HG02970 (cell line): ENCODE results near the gene NPAS3.

Experiments
- ATAC-seq: cut with Tn5 transposase; IDR thresholded peaks from one replicate; pipeline ENCODE4 v1.9.1; 2021; ENCODE audit warnings: mild to moderate bottlenecking, moderate library complexity, moderate number of reproducible peaks; ENCODE audit not compliant: unreplicated experiment, low FRiP score

NPAS3 gene

DNA sequence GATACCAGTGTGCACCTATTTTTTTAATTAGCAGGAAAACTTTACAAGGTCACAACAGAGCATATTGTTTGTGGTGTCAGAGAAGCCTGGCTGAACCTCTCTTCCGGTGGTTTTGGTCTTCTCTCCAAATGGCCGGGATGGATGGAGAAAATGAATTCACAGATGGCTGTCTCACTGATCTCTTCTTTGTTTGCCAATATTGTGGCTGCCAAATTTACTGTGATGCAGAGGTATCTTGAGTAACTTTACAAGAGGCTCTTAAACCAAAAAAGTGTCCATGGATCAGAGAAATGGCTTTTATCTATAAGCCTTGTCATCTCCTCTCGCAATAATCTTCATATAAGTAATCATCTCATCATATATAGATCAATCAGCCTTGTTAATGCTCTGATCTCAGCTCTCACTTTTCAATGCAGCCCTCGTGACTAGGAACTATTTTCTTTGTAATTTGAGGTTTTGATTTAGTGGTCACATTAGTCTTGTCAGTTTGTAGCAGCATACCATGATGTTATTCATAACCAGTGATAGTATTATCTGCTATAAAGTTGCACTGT is 704.1 kb downstream of the NPAS3 start:
- no peak for ATAC-seq

DNA sequence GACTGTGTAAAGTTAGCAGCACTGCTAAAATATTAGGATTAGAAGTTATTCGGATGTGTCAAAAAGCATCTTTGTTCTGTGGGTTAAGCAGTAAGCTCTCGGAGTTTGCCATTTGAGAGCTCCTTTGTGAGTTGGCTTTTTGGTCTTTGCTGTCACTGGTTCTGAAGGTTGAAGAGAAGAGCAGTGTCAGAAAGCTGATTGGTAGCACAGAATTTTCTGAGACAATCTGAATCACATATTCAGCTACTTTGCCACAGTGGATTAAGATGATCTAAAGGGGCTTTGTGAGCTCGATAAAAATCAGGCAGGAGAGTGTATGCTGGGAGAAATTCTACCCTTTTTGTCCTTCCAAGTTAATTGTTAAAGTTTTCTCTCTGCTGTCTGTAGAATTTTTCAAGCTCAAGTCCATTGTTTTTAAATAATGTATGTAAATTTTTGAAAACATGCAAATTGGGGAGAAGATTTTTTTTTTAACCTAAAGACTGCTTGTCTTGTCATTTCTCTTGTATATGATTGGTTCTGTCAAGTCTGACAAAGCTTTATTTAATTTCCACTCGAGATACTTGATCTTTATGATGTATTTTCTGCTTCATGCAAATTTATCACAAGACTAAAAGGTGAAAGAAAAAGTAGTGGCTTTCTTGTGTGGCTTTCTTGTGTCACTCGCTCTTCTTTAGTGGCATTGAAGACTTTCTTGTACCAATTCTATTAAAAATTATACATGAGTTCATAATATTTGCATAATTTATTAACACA is 704.9 kb downstream of the NPAS3 start:
- no peak for ATAC-seq

DNA sequence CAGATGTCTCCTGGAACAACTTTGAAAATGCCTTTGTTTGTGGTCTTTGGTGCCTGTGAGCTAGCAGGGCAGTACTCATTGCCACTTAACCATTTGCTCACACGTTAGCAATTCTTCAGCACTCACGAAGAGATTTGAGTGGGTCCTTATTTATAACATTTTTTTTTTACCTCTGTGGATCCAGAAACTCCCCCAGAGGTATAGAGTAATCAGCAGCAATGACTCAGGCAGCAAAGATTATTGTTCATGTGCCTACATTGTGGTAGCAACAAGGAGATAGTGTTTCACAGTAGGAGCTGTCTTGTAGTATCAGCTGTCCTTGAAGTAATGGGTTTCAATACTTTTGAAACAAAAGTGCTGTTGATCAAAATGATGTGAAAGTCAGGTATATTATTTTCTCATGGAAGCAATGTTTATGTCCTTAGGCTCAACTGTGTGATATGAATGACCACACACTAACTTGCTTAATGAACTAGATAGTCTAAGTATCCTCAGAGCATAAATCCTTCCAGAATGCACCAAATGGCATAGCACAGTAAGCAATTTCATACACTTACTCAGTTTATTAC is 708.1 kb downstream of the NPAS3 start:
- ATAC-seq = no peak

DNA sequence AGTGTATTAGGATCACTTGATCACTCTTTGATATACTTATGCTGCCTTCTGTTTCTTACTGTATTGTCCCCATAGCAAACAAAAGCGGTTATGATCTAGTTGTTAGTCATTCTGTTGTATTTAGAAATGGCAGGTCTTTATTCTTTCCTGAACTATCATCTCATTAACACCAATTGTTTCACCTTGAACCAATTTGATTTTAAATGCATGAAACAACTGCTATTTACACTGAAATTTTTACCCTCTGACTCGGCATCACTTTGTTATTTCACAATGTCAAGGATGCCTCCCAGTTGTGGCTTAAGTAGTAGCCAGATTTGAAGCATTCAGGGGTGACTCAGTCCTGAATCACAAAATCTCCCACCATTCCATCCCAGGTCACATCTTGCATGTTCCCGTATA is 708.7 kb downstream of the NPAS3 start:
- ATAC-seq = no peak

GRCh38 chr14:33650430-33650829 is 711.8 kb downstream of the NPAS3 start:
- no peak for ATAC-seq

- no peak for ATAC-seq
These were observed 714.1 kb downstream of the NPAS3 start for GRCh38 chr14:33652566-33653307.

GRCh38 chr14:33653308-33653695 is 714.6 kb downstream of the NPAS3 start:
- ATAC-seq = no peak

- no peak for ATAC-seq
These were observed 716.7 kb downstream of the NPAS3 start for GRCh38 chr14:33655421-33655820.

GRCh38 chr14:33657476-33657875 is 718.8 kb downstream of the NPAS3 start:
- ATAC-seq = no peak

- ATAC-seq = no peak
These were observed 721.6 kb downstream of the NPAS3 start for GRCh38 chr14:33660248-33660647.

- no peak for ATAC-seq
These were observed 722.4 kb downstream of the NPAS3 start for GRCh38 chr14:33661101-33661500.

GRCh38 chr14:33668066-33668465 is 729.4 kb downstream of the NPAS3 start:
- no peak for ATAC-seq

DNA sequence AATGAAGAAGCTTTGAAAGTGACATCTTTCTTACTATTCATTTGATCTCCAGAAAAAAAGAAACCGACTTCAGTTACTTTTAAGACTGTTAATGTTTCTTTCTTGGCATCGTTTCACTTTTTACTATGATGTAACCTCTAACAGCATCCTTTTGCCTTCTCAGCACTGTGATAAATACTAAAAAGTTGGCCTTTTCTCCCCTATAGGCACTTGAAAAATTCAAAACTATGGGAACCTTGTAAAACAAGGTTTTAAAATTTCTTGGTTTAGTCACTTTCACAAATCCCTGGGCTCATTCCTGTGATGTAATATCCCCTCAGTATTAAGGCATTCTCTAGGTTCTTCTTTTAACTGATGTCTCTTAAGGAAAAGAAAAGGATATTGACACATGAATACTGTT is 730.4 kb downstream of the NPAS3 start:
- ATAC-seq = no peak

- ATAC-seq = no peak
These were observed 731.6 kb downstream of the NPAS3 start for GRCh38 chr14:33670235-33670634.

DNA sequence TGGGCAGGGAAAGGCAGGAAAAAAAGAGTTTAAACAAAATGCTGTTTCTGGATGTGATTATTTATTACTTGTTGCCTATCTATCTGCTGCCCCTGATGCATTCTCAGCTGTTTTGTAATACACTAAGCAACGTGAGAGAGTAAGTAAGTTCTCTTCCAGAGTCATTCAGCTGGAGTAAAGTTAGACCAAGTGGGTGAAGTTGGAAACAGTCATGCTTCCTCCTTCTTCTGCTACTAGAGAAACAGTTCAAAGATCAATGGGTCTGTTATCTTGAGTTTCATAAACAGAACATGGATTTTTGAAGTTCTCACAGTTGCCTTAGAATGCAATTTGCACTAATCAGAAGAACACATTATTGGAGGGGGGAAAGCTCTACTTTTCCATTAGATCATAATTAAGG is 732.9 kb downstream of the NPAS3 start:
- no peak for ATAC-seq

- no peak for ATAC-seq
These were observed 736.2 kb downstream of the NPAS3 start for GRCh38 chr14:33674927-33675326.

DNA sequence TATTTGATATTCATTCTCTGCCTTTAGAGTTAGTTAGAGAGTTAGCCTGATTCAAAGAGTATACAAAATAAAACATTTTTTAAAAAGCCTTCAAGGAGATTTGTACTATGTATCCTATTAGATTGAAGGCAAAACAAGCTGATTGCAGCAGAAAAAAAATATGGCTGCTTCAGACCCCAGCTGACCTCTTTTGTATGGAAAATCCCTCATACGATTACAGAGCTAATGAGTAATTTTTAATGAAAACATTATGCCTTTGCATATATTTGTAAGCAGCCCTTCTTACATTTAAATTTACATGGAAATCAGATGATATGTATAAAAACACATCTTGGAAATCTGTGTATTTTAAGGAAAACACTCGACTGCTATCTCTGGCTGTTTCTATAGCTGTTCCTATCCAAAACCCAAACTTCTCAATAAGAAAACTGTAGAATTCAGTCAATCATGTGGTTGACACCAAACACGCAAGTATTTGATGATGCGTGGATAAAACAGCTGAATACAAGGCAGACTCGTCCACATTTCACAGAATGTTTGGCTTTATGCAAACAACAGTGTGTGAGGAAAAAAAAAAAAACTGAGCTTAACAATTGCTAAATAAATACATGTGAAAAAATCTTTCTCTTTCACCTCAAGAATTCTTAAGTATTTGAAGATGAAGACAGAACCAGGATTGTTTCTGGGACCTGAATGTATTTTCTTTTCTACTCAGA is 736.9 kb downstream of the NPAS3 start:
- ATAC-seq = no peak

DNA sequence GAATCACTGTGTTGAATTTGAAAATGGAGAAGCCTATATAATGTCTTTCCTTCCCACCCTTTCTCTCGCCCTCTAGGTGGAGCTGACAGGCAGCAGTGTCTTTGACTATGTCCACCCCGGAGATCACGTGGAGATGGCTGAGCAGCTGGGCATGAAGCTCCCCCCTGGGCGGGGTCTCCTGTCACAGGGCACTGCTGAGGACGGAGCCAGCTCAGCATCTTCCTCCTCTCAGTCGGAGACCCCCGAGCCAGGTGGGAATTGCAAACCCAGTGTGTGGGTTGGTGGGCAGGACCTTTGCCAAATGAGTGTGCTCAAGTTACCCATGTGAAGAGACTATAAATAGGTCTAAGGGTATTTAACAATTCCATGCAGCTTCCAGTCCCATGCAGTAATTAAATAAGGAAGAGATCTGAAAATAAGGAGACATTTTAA is 737.5 kb downstream of the NPAS3 start:
- ATAC-seq = no peak

DNA sequence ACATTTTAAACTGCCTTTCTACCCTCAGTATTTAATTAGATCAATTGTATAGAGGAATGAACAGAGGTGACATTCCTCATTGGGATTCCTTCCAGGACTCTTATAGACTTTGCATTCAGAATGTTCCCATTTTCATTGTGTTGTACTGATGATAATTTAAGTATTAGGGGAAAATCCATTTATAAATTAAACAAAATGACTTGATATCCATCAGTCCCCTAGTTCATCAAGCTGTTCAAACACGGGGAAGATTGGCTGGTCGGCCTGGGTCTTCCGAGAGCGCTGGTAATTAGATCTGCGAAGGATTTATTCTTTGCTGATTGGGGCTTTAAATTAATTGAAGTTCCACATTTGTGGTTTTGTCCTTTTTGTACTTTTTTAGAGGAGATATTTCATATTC is 738.2 kb downstream of the NPAS3 start:
- ATAC-seq = no peak

DNA sequence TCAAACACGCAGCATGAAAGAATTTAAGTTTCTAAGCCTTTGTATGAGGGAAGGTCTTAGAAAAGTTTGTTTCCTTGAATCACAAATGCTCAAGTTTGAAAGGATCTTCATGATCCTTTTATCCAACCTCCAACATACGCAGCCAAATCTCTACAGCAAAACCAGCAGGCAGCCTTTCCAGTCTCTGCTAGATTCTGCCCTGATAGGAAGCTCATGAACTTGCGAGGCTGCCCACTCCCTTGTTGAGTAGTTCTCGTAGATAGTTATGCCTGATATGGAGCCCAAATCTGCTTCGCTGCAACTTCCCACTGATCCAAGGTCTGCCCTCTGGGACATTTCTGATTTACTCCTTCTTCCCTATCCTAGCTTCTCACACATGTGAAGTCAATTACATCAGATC is 739.3 kb downstream of the NPAS3 start:
- ATAC-seq = no peak

DNA sequence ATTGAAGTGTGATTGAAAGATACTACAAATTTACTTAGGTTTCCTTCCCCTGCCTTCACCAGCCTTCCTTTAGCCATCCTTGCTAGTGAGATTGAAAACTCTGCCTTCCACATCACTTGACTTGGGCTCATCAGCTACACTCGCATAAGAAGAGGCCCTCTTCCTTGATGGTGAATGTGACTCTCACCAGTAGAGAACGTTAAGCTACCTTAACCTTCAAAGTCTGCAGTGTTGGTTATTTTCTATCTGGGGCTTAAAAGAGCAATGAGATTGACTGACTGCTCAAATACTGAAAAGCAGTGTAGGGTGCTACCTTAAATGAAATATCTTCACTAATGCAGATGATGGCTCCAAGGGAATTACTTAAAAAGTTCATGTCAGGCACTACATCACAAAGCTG is 740.3 kb downstream of the NPAS3 start:
- no peak for ATAC-seq
